GM13976 (cell line): ENCODE measurements around the gene SQSTM1.

Source experiments
- DNase-seq: peaks from one replicate; pipeline ENCODE4 v3.0.0; 2012; ENCODE audit warnings: low spot score
- CTCF ChIP-seq: IDR thresholded peaks from 2 replicates; pipeline ENCODE4 v1.5.1; 2012; ENCODE audit warnings: borderline replicate concordance, mild to moderate bottlenecking; ENCODE audit not compliant: insufficient read depth; ENCODE audit errors: extremely low read depth, missing control alignments, control extremely low read depth
- in situ Hi-C: fragments of 300-500 bp; cut with MboI; formaldehyde crosslinking; loops from one replicate; pipeline ENCODE4 v1.12.0; 2022; ENCODE audit warnings: low sequenced_read_pairs, mixed read lengths, inconsistent platforms; ENCODE audit not compliant: unreplicated experiment

Gene SQSTM1

GRCh38 chr5:179777909-179778308, 42.8 kb upstream of the SQSTM1 start:
- in situ Hi-C loops = no loop called here
- no peak for TF ChIP-seq CTCF
- DNase-seq = no peak

GRCh38 chr5:179778591-179778990, 42.1 kb upstream of the SQSTM1 start:
- no peak for TF ChIP-seq CTCF
- in situ Hi-C loops = no loop called here
- no peak for DNase-seq

- DNase-seq = no peak
- TF ChIP-seq CTCF = no peak
- in situ Hi-C loops = no loop called here
Observed at GRCh38 chr5:179779826-179780225, 40.9 kb upstream of the SQSTM1 start.

- DNase-seq = no peak
- TF ChIP-seq CTCF = no peak
- in situ Hi-C loops = no loop called here
Observed at GRCh38 chr5:179780362-179780761, 40.3 kb upstream of the SQSTM1 start.

GRCh38 chr5:179781846-179782245, 38.9 kb upstream of the SQSTM1 start:
- no peak for DNase-seq

GRCh38 chr5:179783128-179783527, 37.6 kb upstream of the SQSTM1 start:
- no peak for DNase-seq
- in situ Hi-C loops = no loop called here
- no peak for TF ChIP-seq CTCF

More at GRCh38 chr5:179781846-179782245, 38.9 kb upstream of the SQSTM1 start:
- in situ Hi-C loops = no loop called here
- no peak for TF ChIP-seq CTCF

GRCh38 chr5:179786861-179787260, 33.8 kb upstream of the SQSTM1 start:
- in situ Hi-C loops = no loop called here
- DNase-seq = no peak
- no peak for TF ChIP-seq CTCF
